Frontal cortex (tissue), 4 donors: ENCODE data around the gene SNAPC3. TPM values are rescaled to one million over a fixed set of nuclear protein-coding genes. Genes with fewer than 3 reads are reported as not detected.
A peak's percentile ranks its signal among the peaks of the same experiment; 100 is the strongest.

ENCODE experiments used
- DNase-seq, 2 donors: peaks; one replicate each; pipeline ENCODE4 v3.0.0; 2012; ENCODE audit warnings: low spot score in 2 of 2
- FAIRE-seq: peaks from 2 replicates; lab custom pipeline; 2012; peaks lifted over from hg19 to GRCh38; lab: Jason Lieb, UNC
- small RNA-seq: library from RNA; depleted of rRNA; stranded (forward); fragments of <200 nt; gene quantifications from one replicate; pipeline ENCODE3, GENCODE V24; 2014
- total RNA-seq: library from RNA; depleted of rRNA; stranded (reverse); fragments of >200 nt; gene quantifications from one replicate; pipeline ENCODE4 v1.2.3, GENCODE V29; 2014
- donor health status: control.
- donor health status: control.
- donor health status: control.

SNAPC3 gene
- total RNA-seq, 1 donor from 2014 or later = 72.2 TPM

DNA sequence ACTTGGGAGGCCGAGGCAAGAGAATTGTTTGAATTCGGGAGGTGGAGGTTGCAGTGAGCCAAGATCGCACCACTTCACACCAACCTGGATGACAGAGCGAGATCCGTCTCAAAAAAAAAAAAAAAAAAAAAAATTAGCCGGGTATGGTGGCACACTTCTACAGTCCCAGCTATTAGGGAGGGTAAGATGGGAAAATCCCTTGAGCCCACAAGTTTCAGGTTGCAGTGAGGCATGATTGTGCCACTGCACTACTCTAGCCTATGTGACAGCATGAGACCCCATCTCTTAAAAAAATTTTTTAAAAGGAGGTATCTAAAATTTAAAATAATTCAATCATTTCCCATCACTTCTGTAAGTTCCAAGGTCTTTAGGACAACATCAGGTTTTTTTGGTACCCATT is 62.1 kb downstream of the SNAPC3 start:
- FAIRE-seq (no peak), DNase-seq (no peak)

DNA sequence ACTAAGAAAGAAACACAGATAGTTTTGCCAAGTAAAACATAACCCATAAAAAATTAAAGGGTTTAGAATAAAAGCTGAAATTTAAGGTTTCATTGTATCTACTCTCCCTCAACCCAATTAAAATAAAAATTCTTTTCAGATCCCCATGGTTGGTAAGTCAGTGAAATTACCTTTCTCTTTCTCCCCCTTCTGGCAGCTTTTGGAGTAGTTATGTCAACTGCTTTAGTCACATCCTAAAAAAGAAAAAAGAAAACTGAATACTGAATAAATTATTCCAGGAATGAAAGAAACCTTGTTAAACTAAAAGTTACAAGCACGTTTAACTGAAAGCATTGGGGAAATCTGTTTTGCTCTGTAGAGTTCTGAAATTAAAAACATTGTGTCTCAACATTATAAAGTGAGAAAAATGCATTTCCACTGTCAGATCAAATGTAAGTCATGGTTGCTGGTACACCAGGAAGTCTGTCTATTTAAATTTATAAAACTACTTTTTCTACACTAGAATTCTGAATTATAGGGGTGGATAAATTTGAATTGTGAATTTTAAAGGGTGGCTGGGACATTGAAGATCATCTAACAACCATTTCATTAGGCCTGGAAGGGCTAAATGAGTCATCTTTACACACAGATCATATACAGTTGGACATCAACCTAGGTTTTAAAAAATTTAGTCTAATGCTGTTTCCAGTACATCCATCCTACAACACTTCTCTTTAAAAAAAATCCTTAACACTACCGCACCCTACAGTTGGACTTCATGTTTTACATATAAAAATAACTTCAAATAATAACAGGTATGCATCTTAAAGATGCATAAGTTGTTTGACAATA is 63.4 kb downstream of the SNAPC3 start:
- DNase-seq = peak in 1 of 2 donors; percentile 11
- no peak for FAIRE-seq

DNA sequence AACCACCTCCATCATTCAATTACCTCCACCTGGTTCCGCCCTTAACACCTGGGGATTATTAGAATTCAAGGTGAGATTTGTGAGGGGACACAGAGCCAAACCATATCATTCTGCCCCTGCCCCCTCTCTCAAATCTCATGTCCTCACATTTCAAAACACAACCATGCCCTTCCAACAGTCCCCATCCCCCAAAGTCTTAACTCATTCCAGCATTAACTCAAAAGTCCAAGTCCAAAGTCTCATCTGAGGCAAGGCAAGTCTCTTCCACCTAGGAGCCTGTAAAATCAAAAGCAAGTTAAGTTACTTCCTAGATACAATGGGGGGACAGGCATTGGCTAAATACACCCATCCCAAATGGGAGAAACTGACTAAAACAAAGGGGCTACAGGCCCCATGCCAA is 69.3 kb downstream of the SNAPC3 start:
- DNase-seq = no peak
- FAIRE-seq = no peak

DNA sequence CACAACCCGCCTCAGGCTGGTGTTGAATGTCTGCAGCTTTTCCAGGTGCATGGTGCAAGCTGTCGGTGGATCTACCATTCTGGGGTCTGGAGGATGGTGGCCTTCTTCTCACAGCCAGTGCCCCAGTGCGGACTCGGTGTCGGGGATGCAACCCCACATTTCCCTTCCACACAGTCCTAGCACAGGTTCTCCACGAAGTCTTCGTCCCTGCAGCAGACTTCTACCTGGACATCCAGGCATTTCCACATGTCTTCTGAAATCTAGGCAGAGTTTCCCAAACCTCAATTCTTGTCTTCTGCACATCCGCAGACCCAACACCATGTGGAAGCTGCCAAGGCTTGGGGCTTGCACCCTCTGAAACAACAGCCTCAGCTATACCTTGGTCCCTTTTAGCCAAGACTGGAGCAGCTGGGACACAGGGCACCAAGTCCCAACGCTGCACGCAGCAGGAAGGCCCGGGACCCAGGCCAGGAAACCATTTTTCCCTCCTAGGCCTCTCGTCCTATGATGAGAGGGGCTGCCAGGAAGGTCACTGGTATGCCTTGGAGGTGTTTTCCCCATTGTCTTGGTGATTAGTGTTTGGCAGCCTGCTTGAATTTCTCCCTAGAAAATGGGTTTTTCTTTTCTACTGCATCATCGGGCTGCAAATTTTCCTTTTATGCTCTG is 69.9 kb downstream of the SNAPC3 start:
- no peak for FAIRE-seq
- no peak for DNase-seq

DNA sequence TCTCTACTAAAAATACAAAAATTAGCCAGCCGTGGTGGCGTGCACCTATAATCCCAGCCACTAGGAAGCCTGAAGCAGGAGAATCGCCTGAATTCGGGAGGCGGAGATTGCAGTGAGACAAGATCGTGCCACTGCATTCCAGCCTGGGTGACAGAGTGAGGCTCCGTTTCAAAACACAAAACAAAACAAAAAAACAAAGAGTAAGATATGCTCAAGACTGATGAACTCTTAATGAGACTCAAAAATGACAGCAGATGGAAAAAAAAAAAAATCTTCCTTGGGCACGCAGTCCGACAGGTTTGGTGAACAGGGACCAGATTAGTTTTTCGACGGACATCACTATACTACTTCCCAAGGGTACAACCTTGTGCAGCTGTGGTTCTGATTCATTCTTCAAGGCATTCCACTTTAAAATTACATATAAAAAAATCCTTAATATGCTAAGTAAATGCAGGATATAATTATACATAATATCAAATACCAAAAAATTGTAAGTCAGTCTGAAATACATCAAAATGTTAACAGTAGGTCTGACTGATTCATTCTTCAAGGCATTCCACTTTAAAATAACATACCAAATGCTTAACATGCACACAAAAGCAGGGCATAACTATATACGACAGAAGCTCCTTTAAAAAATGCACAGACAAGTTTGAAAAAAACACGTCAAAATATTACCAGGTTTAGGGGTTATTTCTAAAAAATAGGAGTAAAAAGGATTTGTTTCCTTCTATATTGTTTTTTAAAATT is 75.7 kb downstream of the SNAPC3 start:
- DNase-seq = no peak
- FAIRE-seq = no peak

DNA sequence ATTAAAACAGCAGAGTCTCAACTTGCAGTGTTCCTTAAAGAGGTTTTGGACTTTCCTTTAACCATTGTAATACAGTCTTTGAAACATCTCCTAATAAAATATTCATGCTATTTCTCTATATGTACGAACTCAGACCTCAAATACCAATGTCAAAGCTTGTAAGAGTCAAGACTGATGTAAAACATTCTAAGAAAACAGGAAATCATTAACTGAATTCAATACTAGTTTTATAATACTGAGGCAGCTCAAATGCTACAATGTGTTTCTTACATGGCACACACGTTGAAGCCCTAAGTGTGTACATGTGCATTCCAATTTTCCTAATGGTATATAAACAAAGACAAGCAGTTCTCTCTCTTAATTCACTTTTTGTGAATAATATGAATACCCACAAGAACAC is 76.5 kb downstream of the SNAPC3 start:
- DNase-seq = no peak
- no peak for FAIRE-seq

DNA sequence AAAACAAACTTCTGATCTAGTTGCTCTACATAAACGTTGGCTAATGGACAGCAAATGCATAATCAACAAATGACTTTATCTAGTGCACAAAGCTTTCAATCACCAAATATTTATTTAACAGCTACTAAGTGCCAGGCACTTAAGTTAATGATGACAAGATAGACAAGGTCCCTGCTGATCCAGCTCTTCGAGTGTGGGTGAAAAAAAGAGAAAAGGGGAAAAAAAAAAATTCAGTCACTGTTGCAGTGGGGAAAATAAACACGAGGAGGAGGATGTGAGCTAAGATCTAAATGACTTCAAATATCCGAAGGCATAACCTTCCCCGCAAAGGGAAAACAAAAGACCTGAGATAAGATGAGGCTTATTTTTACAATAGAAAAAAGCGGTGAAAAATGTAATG is 78.5 kb downstream of the SNAPC3 start:
- no peak for FAIRE-seq
- no peak for DNase-seq

DNA sequence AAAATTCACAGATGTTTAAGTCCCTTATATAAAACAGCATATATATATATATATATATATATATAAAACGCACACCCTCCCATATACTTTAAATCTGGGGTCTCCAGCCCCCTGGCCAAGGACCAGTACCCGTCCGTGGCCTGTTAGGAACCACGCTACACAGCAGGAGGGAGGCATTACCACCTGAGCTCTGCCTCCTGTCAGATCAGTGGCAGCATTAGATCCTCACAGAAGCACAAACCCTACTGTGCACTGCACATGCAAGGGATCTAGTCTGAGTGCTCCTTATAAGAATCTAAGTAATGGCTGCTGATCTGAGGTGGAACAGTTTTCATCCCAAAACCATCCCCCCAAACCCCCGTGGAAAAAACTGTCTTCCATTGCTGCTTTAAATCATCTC is 79.1 kb downstream of the SNAPC3 start:
- no peak for FAIRE-seq
- DNase-seq = no peak

DNA sequence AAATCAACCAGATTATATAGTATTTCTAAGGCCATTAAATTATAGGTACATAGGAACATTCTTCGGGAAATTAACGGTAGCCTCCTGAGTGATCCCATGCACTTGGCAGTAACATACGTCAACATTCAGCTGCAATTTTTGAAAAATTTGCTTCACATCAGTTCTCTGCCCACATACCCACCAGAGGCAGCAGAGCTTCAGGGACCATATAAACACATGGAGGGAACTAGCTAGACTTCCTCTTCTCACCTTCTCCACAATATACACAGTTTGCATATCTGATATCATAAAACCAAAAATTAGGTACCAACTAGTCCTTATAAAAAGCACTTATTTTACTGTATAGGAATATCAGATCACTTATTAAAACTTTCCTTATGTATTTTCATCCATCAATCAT is 83.2 kb downstream of the SNAPC3 start:
- DNase-seq (no peak), FAIRE-seq (no peak)

DNA sequence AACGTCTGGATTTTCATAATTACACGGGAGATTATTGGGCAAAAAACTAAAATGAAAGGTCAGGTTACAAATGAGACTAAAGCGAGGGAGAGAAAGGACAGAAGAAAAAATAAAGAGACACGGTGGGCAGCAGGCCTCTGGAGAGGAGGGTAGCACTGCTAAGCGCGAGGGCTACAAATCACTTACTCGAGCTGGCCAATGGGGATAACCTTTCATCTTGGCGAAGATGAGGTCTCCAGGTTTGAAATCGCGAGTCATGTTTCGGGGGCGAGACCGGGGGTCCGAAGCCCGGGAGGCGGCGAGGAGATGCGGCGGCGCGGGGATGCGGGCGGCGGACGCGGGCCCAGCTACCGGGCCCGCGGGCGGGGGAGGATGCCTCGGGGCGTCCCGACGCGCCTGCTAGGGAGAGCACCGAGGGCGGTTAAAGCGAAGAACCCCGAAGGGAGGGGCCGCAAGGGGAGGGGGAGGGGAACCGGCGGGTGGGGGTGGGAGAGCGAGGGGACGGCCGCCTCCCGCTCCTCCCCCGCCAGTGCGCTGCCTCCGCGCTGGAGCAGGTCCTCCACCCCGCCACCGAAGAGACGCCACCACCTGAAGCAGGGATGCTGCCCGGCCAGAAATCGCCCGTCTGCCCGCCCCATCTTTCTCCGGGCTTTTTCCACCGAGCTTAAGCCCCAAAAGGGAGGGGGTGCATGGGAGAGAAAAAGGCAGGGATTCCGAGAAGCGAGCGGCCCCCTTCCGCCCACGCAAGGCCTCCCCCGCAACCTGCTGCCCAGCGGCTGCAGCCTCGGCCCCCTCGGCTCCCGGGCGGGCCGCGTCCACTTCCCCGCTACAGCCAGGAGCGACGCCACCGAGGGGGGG is 87.5 kb downstream of the SNAPC3 start:
- FAIRE-seq (no peak), DNase-seq (peak; percentile 60 to 67)

DNA sequence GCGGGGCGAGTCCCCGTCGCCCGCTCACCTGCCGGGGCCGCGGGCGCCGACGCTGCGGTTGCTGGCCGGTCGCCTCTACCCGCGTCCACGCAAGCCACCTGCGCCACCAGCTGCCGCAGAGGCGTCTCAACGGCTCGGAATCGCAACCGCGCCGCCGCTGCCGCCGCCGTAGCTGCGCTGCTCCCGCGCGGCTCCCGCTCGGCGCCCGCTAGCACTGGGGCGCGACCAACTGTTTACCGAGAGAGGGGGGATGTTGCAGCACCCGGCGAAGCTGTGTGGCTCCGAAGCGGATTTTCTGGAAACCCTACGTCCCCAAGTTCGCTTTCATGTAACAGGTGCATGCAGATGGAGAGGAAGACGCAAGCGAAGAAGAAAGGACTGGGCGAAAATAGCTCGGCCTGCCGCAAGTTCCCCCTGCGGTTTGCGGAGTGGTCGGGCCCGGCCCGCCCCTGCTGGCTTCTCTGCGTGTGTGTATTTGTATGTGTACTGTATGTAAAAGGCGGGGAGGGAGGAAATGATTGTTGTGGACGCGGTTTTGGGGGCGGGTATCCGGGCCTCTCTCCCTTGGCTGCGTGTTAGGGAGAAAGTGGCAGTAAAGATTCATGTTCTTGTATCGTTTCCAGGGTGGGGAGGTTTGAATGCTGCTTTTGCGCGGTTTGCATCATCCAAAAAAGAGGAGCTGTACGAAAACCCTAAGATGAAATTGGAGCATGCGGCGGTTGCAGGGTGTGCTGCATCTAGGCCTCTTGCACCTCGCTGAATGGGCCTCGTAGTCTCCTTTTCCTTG is 88.3 kb downstream of the SNAPC3 start, which contains the start of gene PSIP1:
PSIP1 (minus strand) TSS at position 182 of the 787 bp plus-strand sequence. CDS start 782 bp downstream, outside the sequence.
- DNase-seq = peak; percentile 62 to 72
- FAIRE-seq = no peak

Small RNA genes within 50 kb of the gene (small RNA-seq; reads per million reads assigned to genes)
- not detected for gene RNU6-319P

Other genes starting within 250 kb of the SNAPC3 start
- gene TTC39B, start 115.7 kb upstream of the SNAPC3 start, total RNA-seq = 4.9 TPM
- gene PSIP1, start 88.1 kb downstream of the SNAPC3 start, total RNA-seq = 183 TPM
- gene CCDC171, start 130.2 kb downstream of the SNAPC3 start, total RNA-seq = 28.9 TPM